GDM1 (cell line): ENCODE results near the gene DISP3.

Experiments
- DNase-seq: peaks from one replicate; lab custom pipeline; 2025; lab: John Stamatoyannopoulos, UW

DISP3 gene

GRCh38 chr1:11515368-11516300 is 36.7 kb downstream of the DISP3 start:
- DNase-seq, result no peak

GRCh38 chr1:11516961-11517635 is 38.1 kb downstream of the DISP3 start:
- no peak for DNase-seq

DNA sequence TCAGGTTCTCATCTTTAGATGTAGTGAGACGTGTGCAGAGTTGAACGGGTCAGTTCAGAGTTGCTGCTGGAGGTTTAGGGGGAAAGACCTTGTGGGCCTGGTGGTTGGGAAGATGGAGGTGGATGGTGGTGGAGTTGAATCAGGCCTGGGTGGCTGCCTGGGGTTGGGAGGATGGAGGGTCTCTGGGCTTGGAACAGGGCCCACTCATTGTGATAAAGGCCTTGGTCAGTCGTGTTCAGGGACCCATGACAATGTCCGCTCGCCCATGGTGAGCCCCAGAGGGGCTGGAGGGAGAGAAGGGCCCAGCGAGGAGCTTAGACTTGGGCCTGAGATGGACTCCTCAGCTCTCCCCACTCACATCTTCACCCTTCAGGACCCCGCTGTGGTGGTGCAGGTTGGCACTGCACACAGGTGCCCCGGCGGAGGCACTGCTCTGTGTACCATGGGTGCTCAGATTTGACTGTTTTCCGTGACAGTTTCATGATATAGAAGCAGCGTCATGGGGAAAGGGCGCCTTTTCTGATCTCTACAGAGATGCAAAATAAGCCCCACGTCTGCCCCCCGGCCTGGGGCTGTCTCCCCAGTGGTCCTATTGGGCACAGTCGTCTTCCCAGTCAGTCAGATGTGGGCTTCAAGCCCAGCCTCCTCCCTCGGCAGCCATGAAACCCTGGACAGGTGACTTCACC is 39.2 kb downstream of the DISP3 start:
- no peak for DNase-seq

DNA sequence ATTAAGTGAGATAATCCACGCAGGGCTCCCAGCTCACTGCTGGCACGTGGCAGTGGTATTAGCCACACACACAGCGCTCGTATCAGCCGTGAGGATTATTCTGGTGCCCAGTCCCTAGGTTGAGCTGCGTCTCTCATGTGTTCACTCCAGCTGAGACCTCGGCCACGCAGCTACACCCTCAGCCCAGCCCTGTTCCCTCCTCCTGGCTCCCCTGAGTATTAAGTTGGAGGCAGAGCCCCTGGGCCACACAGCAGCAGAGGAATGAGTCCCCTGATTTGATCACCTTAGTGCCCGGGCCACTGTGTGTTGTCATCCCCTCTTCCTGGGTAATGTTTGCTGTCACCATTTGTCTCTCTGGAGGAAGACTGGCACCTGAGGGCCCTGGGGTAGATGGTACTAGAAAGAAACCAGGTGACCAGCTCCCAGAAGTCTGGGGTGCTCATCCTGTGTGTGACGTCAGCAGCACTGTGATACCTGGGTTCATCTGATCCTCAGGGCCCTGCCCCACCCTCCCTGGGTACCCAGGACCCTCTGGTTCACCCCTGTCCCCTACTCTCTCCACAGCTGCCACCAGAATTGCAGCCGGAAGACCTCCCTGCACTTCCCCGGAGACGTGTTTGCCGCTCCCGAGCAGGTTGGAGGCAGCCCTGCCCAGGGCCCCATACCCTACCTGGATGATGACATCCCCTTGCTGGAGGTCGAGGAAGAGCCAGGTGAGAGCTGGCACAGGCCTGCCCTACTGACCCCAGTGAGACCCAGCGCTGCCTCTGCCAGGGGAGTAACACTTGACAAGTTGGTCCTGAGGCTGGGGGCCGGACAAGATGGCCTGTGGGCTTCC is 40.1 kb downstream of the DISP3 start:
- DNase-seq, result no peak

GRCh38 chr1:11519629-11520031 is 40.7 kb downstream of the DISP3 start:
- DNase-seq, result no peak

GRCh38 chr1:11520531-11521233 is 41.7 kb downstream of the DISP3 start:
- DNase-seq, result no peak

- no peak for DNase-seq
Observed at GRCh38 chr1:11521582-11522399, 42.8 kb downstream of the DISP3 start.

DNA sequence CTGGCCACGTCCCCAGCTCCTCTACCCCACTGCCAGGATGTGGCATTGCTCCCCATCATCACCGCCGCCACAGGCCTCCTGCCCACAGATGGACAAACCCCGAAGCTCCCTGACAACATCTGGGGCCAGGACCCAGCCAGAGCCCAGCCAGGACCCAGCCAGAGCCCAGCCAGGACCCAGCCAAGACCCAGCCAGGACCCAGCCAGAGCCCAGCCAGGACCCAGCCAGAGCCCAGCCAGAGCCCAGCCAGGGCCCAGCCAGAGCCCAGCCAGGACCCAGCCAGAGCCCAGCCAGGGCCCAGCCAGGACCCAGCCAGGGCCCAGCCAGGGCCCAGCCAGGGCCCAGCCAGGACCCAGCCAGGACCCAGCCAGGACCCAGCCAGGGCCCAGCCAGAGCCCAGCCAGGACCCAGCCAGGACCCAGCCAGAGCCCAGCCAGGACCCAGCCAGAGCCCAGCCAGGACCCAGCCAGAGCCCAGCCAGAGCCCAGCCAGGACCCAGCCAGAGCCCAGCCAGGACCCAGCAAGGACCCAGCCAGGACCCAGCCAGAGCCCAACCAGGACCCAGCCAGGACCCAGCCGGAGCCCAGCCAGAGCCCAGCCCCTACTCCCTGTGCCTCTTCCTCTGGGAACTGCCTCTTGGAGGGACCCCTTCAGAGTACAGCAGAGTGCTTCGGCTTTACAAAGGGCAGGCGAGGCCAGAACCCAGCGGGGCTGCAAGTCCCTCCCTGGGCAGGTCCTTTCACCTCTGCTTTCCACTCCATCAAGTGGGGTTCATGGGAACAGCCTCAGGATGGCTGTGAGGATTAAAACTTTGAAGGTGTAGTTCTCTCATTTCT is 43.7 kb downstream of the DISP3 start:
- no peak for DNase-seq

GRCh38 chr1:11523261-11523660 is 44.3 kb downstream of the DISP3 start:
- no peak for DNase-seq

- DNase-seq, result no peak
Observed at GRCh38 chr1:11523746-11524464, 45.0 kb downstream of the DISP3 start.

- no peak for DNase-seq
Observed at GRCh38 chr1:11524465-11525150, 45.7 kb downstream of the DISP3 start.

DNA sequence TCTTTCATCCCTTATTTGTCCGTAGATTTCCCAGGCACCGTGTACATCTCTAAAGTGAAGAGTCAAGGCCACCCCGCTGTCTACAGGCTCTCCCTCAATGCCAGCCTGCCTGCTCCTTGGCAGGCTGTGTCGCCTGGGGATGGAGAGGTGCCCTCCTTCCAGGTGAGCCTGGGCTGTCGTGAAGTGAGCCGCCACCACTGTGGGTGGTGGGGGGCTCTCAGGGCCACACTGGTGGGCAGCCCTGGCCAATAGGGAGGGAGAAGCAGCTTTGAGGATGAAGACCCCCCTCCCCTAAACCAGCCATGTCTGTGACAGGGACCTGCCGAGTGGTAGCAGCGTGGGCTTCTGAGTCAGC is 46.2 kb downstream of the DISP3 start:
- DNase-seq, result no peak

GRCh38 chr1:11525516-11525915 is 46.6 kb downstream of the DISP3 start:
- no peak for DNase-seq

- DNase-seq, result no peak
Observed at GRCh38 chr1:11526071-11526895, 47.3 kb downstream of the DISP3 start.

DNA sequence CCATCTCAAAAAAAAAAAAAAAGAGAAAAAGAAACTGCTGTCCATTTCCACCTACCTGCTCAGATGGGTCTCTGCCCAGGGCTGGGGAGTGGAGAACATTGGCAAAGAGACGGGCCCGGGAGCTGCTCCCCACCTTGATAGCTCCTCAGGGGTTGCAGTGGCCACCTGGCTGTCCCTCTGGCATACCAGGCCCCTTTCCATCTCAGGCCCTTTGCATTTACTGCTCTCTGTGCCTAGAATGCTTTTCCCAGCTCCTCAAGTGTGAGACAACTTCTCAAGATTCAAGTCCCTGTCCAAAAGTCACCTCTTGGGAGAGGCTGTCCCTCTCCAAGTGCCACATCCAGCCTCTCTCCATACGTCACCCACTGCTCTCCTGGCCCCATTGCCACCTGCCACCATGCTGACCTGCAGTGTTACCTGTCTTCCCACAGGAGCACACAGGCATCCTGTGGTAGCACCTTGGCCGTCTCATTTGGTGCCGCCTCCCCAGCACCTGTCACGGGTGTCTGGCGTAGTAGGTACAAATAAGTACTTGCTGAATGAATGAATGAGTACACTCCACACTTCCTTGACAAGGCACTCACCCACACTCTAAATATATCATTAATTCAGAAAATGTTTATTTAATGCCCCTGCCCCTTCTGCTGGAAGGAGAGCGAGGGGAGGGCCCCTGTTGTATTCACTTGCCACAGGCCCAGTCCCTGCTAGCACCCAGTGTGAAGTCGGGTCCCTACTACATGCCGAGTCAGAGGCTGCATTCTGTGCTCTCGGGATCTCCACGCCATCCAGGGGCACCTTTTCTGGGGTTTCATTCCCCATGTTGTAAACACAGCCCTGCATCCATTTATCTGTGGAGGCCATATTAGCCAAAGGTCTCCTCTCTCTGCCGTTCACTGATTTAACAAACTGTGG is 48.8 kb downstream of the DISP3 start:
- no peak for DNase-seq

- no peak for DNase-seq
Observed at GRCh38 chr1:11528611-11529261, 49.8 kb downstream of the DISP3 start.
